Suppressor macrophage treated with lipopolysaccharide for 1 hour (primary cell): ENCODE results near the gene CLK3.

Source experiments
- DNase-seq, 3 donors: peaks; one replicate each; pipeline ENCODE4 v3.0.0-alpha.2; 2020 to 2022

The CLK3 gene

DNA sequence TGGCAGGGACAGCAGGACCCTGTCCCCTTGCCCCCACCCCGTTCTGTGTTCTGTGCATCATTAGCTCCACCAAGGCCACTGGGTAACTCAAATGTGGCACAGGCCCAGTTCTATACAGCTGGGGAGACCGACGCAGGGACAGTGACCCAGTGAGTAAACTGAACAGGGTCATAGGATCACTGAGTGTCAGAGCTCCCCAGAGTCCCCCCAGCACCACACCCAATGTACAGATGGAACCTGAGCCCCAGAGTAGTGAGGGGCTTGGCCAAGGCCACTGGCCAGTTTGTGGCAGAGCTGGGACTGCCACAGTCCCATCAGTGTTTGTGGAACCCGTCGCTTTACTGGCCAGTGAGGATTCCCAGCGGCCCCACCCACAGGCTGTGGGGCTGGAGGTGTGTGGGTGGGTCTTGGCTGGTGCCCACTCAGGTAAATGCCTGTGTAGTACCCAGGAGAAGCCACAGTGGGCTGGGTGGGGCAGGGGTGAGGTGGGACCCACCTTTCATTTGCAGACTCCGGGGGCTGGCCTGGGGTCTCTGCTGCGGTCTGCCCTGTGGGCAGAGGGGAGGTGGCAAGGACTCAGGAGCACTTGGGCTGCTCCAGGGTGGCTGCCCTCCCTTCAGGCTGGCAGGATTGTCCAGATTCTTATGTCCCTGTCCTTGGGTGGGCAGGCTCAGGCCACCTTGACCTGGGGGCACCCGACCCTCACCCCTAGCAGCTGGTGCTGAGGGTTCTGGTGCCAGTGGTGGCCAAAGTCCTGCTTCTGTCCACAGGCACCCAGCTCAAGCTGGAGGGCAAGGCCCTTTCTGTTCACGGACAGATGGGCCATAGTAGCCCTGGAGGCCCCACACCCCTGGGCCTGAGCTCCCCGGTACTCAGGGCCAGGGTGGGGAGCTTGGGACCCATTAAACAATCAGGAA is 11.6 kb upstream of the CLK3 start:
- DNase-seq: no peak

- DNase-seq: no peak
Observed at GRCh38 chr15:74604983-74605794, 10.4 kb upstream of the CLK3 start.

DNA sequence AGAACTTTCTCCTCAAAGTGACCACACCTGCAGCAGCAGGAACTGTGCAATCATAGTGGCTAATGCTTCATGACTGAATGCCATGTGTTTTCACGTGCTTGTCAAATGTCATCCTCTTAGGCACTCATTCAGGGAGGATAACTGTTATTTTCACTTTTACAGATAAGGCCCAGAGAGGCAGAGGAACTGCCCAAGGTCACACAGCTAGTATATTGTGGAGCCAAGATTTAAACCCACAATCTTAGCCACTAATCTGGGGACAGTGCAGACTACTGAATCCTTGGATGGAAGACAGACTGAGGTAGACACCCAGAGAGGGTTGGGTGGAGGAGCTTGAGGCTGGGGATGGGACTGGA is 9.9 kb upstream of the CLK3 start:
- DNase-seq: no peak

DNA sequence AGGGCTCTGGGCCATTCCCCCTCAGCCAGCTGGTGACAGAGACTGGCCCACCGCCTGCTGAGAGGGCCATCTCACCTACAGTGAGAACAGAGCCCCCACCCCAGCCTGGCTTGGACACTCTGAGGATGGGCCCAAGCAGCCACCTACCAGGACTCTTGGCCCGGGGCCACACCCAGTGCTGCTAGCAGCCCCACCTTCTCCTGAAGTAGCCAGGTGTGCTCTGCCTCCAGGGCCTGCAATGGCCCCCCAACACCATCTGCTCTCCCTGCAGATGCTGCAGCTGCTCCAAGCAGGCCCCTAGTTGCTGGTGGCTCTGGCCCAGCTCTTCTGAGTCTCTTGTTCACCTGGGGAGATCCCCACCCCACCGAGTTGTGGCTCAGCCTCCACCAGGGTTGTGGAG is 6.8 kb upstream of the CLK3 start:
- no peak for DNase-seq

DNA sequence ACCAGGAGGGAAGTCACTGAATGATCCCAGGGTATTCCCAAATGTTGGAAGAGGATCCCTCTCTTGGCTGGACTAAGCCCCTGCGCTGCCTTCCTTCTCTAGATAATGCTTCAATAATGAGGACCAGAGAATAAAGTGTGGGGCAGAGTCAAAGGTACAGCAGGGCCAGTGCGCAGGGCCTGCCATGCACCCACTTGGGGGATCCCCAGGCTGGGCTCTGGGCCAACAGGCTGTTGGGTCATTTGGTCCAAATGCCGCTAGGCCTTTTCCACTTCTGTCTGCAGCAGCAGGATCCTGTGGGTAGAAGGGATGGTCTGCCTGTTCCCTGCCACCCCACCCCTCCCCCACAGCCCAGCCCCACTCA is 5.7 kb upstream of the CLK3 start:
- peak; percentile 23 to 50 (median 40) for DNase-seq

DNA sequence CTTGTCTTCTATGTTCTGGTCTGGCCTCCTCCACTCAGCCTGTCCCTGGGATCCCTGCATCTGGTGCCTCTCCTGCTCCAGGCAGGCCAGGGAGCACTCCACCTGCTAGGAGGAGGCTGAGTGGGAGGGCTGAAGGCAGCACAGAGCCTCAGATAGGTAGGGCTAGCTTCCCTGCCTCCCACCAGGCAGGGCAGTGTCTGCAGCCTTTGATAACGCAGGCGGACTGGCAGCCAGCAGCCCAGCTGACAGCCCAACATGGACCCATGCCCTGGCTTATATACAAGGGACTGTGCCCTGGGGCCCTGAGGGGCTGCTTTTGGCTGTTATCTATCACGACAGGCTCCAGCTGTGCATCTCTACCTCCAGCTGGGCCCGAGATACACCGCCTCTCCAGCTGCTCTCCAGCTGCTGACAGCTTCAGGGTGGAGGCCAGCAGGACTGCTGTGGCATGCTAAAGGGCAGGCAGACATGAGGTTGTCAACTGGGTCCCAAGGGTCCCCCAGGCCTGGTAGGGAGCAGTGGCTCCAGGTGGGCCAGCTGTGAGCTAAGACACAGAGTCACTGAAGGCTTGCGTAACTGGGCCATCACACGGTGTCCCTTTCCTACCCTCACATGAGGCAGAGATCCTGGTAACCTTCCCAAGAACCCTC is 5.2 kb upstream of the CLK3 start:
- no peak for DNase-seq

GRCh38 chr15:74611341-74611740 is 4.3 kb upstream of the CLK3 start:
- no peak for DNase-seq

DNA sequence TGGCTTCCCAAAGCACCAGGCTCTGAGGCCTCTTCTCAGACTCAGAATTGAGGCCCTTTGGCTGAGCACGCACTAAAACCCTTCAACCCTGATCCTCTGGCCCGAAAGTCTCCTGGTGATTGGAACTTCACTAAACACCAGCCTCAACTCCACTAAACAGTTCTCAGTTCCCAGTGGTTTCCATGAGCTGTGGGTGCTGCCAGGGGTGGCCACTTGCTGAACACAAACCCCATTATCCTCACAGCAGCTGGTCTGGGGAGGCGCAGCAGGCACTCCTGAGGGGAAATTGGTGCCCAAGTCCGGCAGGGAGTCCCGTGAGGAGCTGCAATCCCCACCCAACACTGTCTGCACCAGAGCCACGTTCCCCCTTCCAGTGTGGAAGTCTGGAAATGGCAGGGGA is 3.8 kb upstream of the CLK3 start:
- DNase-seq: no peak

- DNase-seq: no peak
Observed at GRCh38 chr15:74612677-74613076, 3.0 kb upstream of the CLK3 start.

DNA sequence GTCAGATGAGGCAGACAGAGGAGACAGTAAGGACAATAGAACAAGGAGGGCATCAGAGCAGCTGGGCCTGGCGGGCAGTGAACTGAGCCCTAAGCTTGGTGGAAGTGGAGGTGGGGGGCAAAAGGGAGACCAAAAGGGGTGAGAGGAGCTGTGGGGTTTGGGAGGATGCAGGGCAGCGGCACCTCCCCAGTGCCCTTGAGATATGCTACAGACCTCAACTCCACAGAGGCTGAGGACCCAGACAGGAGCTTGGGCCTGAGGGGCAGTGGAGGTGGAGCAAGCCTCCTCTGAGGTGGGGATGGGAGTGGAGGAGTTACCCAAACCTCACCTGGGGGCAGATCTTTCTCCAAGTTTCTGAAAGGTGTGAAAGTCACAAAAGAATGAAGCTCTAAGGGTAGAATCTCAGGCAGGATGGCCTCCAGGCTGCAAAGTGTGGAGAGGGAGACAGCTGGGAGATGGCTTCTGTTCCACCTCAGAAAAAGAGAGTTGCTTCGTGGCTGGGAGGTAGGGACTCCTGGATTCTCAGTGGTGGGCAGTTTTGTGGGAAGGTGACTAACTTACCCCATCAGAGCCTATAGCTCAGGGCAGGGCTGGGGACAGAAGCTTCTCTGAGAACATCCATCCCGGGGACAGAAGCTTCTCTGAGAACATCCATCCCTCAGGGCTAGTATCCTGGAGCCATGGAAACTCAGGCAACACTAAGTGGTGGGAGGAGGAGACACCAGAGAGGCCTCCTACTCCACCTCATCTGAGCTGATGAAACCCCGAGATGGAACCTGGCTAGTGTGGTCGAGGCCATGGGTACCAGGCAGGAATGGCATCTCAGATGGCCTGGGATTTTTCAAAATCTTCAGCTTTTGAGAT is 2.3 kb upstream of the CLK3 start:
- no peak for DNase-seq

DNA sequence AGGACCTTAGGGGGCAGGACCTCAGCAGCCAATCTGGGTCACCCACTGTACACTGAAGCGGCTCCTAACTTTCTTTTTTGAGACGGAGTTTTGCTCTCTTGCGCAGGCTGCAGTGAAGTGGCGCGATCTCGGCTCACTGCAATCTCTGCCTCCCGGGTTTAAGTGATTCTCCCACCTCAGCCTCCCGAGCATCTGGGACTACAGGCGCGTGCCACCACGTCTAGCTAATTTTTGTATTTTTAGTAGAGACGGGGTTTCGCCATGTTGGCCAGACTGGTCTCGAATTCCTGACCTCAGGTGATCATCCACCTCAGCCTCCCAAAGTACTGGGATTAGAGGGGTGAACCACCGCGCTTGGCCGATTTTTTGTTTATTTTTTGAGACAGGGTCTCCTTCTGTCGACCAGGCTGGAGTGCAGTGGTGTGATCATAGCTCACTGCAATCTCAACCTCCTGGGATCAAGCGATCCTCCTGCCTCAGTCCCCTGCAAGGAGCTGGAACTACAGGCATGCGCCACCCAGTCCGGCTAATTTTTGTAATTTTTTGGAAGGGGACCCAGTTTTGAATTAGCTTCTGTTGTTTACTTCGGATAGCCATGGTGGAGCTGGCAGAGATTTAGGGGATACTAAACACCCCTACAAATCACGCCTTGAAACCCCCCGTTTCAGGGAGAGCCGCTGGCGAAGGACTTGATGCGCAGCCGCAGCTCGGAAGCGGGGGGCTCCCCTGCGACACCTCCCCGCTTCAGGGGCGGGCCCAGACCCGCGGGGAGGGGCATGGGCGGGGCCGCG is 1.5 kb upstream of the CLK3 start:
- no peak for DNase-seq

DNA sequence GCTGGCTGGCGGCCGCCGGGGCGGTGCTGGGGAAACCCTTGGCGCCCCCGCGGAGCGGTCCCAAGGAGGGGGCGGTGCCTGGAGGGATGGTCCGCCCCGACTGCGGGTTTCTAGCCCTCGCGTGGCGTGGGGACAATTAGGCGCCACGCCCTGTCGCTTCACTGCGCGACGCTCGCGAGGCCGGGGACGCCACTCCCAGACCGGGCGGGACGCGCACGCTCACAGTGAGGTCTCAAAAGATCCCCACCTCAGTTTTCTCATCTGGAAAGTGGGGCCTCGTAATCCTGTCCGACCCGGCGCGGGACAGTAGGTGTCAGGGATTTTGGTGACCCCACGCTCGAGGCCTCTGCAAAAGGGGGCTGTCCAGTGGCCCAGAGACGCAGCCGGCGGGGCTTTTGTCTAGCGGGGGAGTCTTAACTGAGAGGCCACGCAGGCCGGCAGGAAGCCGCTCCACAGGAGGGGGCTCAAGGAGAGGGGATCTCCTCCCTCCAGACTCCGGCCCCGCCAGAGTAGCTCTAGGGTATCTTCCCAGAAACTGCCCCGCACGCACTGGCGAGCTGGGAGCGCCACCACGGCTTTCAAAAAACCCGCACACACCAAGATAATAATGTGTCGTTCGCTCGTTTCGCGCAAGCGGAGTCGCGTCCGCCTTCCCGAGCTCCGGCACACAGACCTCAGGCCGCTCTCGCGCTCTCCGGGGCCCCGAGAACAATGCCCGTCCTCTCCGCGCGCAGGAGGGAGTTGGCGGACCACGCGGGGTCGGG is 710 bp upstream of the CLK3 start:
- DNase-seq: peak; percentile 90 to 97 (median 95)

DNA sequence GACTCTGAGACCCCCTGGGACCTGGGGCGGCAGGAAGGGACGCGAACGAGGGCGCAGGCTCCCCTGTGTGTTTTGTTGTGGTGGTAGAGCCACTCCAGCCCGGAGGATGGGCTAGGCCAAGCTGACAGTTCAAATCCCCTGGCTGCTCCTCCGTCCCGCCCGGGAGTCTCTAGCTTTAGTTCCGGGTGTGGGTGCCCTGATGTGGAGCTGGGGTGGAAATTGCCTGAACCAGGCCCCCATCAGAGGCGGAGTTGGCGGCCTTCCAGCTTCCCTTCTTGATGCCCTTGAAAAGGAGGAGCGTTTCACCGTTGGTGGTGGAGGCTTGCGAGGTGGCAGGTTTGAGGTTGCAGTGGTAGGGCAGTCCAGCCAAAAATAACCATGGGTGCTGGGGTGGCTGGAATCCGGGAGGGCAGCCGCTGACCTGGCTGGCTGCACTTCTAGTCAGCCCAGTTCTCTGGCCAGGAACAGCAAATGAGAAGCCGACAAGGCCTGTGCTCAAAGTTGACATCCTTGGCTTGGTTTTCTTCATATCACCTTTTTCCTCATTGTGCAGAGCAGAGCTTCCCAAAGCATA is 817 bp downstream of the CLK3 start:
- DNase-seq: peak; percentile 80 to 91 (median 83)

GRCh38 chr15:74616996-74617395 is 1.4 kb downstream of the CLK3 start:
- no peak for DNase-seq

- DNase-seq: no peak
Observed at GRCh38 chr15:74618841-74619596, 3.4 kb downstream of the CLK3 start.

- no peak for DNase-seq
Observed at GRCh38 chr15:74619916-74620635, 4.4 kb downstream of the CLK3 start.

DNA sequence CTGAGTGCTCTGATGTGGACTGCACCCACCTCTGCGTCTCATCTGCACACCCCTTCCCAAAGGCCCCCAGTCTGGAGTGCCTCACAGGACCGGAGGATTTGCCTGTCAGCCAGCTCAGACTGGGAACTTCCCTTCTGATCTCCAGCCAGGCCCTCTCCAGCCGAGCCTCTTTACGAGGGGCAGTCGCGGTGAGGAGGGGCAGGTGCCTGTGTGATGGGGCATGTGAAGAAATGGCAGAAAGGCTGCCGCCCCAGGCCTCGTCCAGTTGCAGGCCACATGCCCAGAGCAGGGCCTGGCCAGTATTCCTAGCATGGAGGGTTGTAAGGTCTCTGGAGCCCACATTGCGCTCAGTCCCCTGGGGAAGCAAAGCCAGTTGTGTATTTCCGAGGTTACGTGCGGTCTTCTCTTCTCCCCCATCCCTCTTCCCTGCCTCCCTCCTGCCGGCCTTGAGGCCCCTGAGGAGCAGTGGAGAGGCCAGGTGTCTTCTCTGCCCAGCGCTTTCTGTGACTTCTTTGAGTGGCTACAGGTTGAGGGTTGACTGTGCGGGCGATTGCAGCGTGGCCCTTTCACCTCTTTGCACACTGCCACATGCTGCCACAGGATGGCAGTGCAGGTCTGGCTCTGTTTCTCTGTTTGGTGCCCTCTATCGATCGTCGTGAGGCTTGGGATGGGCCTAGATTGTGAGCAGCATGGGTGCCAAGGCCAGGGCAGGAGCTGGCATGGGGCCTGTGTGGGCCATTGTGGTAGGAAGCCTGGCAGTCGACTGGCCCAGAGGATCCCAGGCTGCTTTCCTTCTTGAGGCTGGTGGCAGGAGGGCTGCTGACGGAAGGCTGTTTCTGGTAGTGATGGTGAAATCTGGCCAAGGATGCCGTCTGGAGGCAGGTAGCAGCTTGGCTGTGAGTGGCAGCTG is 5.3 kb downstream of the CLK3 start:
- DNase-seq: peak; percentile 85 to 88 (median 87)

- DNase-seq: no peak
Observed at GRCh38 chr15:74621546-74621920, 5.9 kb downstream of the CLK3 start.
